Measurements from ENCODE around the gene RANBP9. TPM values are rescaled to one million over a fixed set of nuclear protein-coding genes. Genes with fewer than 3 reads are reported as not detected.
A peak's percentile ranks its signal among the peaks of the same experiment; 100 is the strongest.

Gene RANBP9
- total and polyA plus RNA-seq, 2 of the 13 experiments (the other 11 are each of a cell fraction or from before 2014, with no cell fraction given): 26.6 to 30.6 TPM

- TF ChIP-seq, protein P1, sequence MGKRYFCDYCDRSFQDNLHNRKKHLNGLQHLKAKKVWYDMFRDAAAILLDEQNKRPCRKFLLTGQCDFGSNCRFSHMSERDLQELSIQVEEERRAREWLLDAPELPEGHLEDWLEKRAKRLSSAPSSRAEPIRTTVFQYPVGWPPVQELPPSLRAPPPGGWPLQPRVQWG (CRISPR knock-in tag; IDR thresholded peaks at IDR 0.05; ENCODE audit: borderline replicate concordance, low read depth): no peak
- no peak for TF ChIP-seq SALL2 (CRISPR knock-in tag; IDR thresholded peaks at IDR 0.05)
- no peak for TF ChIP-seq ZNF124 (CRISPR knock-in tag; IDR thresholded peaks at IDR 0.05)
- TF ChIP-seq NFATC3 (CRISPR knock-in tag; IDR thresholded peaks at IDR 0.05): 0 out of 2 replicates have a peak, but pooled peaks have one; percentile 70
- peak; percentile 9; the same call in 1 of the 2 replicates for TF ChIP-seq TFAP4 (IDR thresholded peaks at IDR 0.05; ENCODE audit: borderline replicate concordance, low read depth)
- no peak for TF ChIP-seq ZNF180 (CRISPR knock-in tag; IDR thresholded peaks at IDR 0.05; ENCODE audit: borderline replicate concordance, low read depth)
- TF ChIP-seq ZBTB34 (CRISPR knock-in tag; IDR thresholded peaks at IDR 0.05): no peak
- no peak for TF ChIP-seq ZNF10 (CRISPR knock-in tag; IDR thresholded peaks at IDR 0.05; ENCODE audit: borderline replicate concordance, low read depth)
- TF ChIP-seq ZSCAN20 (CRISPR knock-in tag; IDR thresholded peaks at IDR 0.05; ENCODE audit: borderline replicate concordance): peak; percentile 81; the same call in 1 of the 2 replicates
- TF ChIP-seq ZMYM4 (CRISPR knock-in tag; IDR thresholded peaks at IDR 0.05): no peak
- TF ChIP-seq NPAS2 (CRISPR knock-in tag; IDR thresholded peaks at IDR 0.05; ENCODE audit: borderline replicate concordance): no peak
- no peak for TF ChIP-seq ZBTB8A (CRISPR knock-in tag; IDR thresholded peaks at IDR 0.05; ENCODE audit: borderline replicate concordance, low read depth)
- TF ChIP-seq CENPBD1 (CRISPR knock-in tag; IDR thresholded peaks at IDR 0.05; ENCODE audit: borderline replicate concordance, low read depth): 0 out of 2 replicates have a peak, but pooled peaks have one; percentile 29
- TF ChIP-seq HNRNPK (IDR thresholded peaks at IDR 0.05; ENCODE audit: low read depth, low read length, poor library complexity, severe bottlenecking): no peak
- no peak; the same call in 1 of the 2 replicates for TF ChIP-seq ARNT2 (CRISPR knock-in tag; IDR thresholded peaks at IDR 0.05; ENCODE audit: low read depth)
- TF ChIP-seq RXRB (CRISPR knock-in tag; IDR thresholded peaks at IDR 0.05; ENCODE audit: borderline replicate concordance): no peak
- TF ChIP-seq PHF8 (CRISPR knock-in tag; IDR thresholded peaks at IDR 0.05): no peak
- no peak for TF ChIP-seq DPF2 (CRISPR knock-in tag; IDR thresholded peaks at IDR 0.05; ENCODE audit: borderline replicate concordance, low read depth)
- no peak for TF ChIP-seq NR2C2 (CRISPR knock-in tag; IDR thresholded peaks at IDR 0.05; ENCODE audit: borderline replicate concordance)
Measured at GRCh38 chr6:13614126-13614925, 97.3 kb downstream of the RANBP9 start (continued).
